IMR-90 (cell line): ENCODE data around the gene ZNF598. TPM values are rescaled to one million over a fixed set of nuclear protein-coding genes. Genes with fewer than 3 reads are reported as not detected.

Source experiments
- ATAC-seq: fragments of 200-7000 bp; cut with Tn5 transposase; 2 replicates; pipeline ENCODE4 v1.9.1; 2020; ENCODE audit warnings: low read depth, mild to moderate bottlenecking, moderate library complexity
- BruUV-seq: library from RNA; stranded (reverse); fragments of 400-500 nt; replicated peaks from 2 replicates; lab custom pipeline; 2021; lab: Mats Ljungman, UMichigan
- CTCF ChIA-PET: fragments of 300-600 bp; formaldehyde crosslinking; extraction: SDS; loops from one replicate; lab custom pipeline; 2021; ENCODE audit warnings: antibody characterized with exemption; lab: Yijun Ruan, JAX
- POLR2A ChIA-PET: fragments of 300-600 bp; sonication (Branson Sonifier 250); formaldehyde crosslinking; loops from one replicate; lab custom pipeline; 2022; ENCODE audit warnings: antibody characterized with exemption; ENCODE audit not compliant: unreplicated experiment; lab: Charles Lee
- DNase-seq: peaks from one replicate; pipeline ENCODE4 v3.0.0; 2013
- H2AFZ ChIP-seq: replicated peaks from 2 replicates; pipeline ENCODE3; 2013; ENCODE audit warnings: low read length, mild to moderate bottlenecking; ENCODE audit not compliant: poor library complexity
- H2AK5ac ChIP-seq: 2 replicates; pipeline ENCODE4 v1.6.1; 2013; ENCODE audit warnings: low read depth, low read length, inconsistent platforms
- H2AK9ac ChIP-seq: replicated peaks from 2 replicates; pipeline ENCODE3; 2013; ENCODE audit warnings: mild to moderate bottlenecking, low read depth, low read length, moderate library complexity; ENCODE audit not compliant: poor library complexity
- H2BK120ac ChIP-seq: 2 replicates; pipeline ENCODE4 v1.6.1; 2013; ENCODE audit warnings: low read depth, low read length, inconsistent platforms
- H2BK15ac ChIP-seq: 3 replicates; pipeline ENCODE4 v1.6.1; 2013; ENCODE audit warnings: low read depth, low read length, inconsistent platforms
- H2BK20ac ChIP-seq: 2 replicates; pipeline ENCODE4 v1.6.1; 2013; ENCODE audit warnings: low read depth, mild to moderate bottlenecking, inconsistent platforms, low read length, moderate library complexity
- H2BK5ac ChIP-seq: 2 replicates; pipeline ENCODE4 v1.6.1; 2013; ENCODE audit warnings: mild to moderate bottlenecking, low read depth, low read length, inconsistent platforms; ENCODE audit not compliant: poor library complexity, severe bottlenecking
- H3K14ac ChIP-seq: replicated peaks from 2 replicates; pipeline ENCODE4 v1.6.1; 2013; ENCODE audit warnings: low read depth, low read length, inconsistent platforms
- H3K18ac ChIP-seq: 2 replicates; pipeline ENCODE4 v1.6.1; 2013; ENCODE audit warnings: low read depth, low read length, control low read depth
- H3K23ac ChIP-seq: 2 replicates; pipeline ENCODE4 v1.6.1; 2013; ENCODE audit warnings: low read depth, low read length, inconsistent platforms
- H3K27ac ChIP-seq: 2 replicates; pipeline ENCODE4 v1.5.1; 2013; ENCODE audit warnings: mild to moderate bottlenecking, control low read depth, low read length; ENCODE audit not compliant: insufficient read depth
- H3K27me3 ChIP-seq: 2 replicates; pipeline ENCODE4 v1.6.1; 2013; ENCODE audit warnings: low read length; ENCODE audit not compliant: control insufficient read depth, insufficient read depth
- H3K36me3 ChIP-seq: 2 replicates; pipeline ENCODE4 v1.6.1; 2013; ENCODE audit warnings: low read length, mixed read lengths; ENCODE audit not compliant: control insufficient read depth, insufficient read depth
- H3K4ac ChIP-seq: 2 replicates; pipeline ENCODE4 v1.6.1; 2013; ENCODE audit warnings: low read depth, low read length, inconsistent platforms
- H3K4me1 ChIP-seq: 2 replicates; pipeline ENCODE4 v1.6.1; 2013; ENCODE audit warnings: low read length, mixed read lengths; ENCODE audit not compliant: control insufficient read depth, insufficient read depth
- H3K4me2 ChIP-seq: 2 replicates; pipeline ENCODE4 v1.6.1; 2013; ENCODE audit warnings: low read depth, mild to moderate bottlenecking, control low read depth, low read length, moderate library complexity
- H3K4me3 ChIP-seq: 2 replicates; pipeline ENCODE4 v1.5.1; 2013; ENCODE audit warnings: low read depth, mild to moderate bottlenecking, control low read depth, low read length, moderate library complexity; ENCODE audit not compliant: insufficient read depth
- H3K56ac ChIP-seq: 2 replicates; pipeline ENCODE4 v1.6.1; 2013; ENCODE audit warnings: low read length, inconsistent platforms; ENCODE audit not compliant: insufficient read depth; ENCODE audit errors: extremely low read depth
- H3K79me1 ChIP-seq, 2 experiments: 2 replicates each; pipeline ENCODE4 v1.6.1; 2013; ENCODE audit warnings: low read length in 2 of 2, inconsistent platforms in 1 of 2, low read depth in 1 of 2
- H3K9ac ChIP-seq: 2 replicates; pipeline ENCODE4 v1.6.1; 2013; ENCODE audit warnings: low read depth, low read length, control low read depth
- H3K9me1 ChIP-seq: 2 replicates; pipeline ENCODE4 v1.6.1; 2013; ENCODE audit warnings: low read length, inconsistent platforms; ENCODE audit not compliant: insufficient read depth
- H3K9me3 ChIP-seq: 2 replicates; pipeline ENCODE4 v1.6.1; 2013; ENCODE audit warnings: low read length; ENCODE audit not compliant: control insufficient read depth, insufficient read depth
- H4K20me1 ChIP-seq: 2 replicates; pipeline ENCODE4 v1.6.1; 2013; ENCODE audit warnings: low read length, inconsistent platforms; ENCODE audit not compliant: insufficient read depth
- H4K5ac ChIP-seq: 2 replicates; pipeline ENCODE4 v1.6.1; 2013; ENCODE audit warnings: mild to moderate bottlenecking, low read depth, low read length, control low read depth
- H4K8ac ChIP-seq, 2 experiments: 2 replicates each; pipeline ENCODE4 v1.6.1; 2013; ENCODE audit warnings: low read depth in 2 of 2, low read length in 2 of 2, control low read depth in 1 of 2, inconsistent platforms in 1 of 2
- H4K91ac ChIP-seq: 2 replicates; pipeline ENCODE4 v1.6.1; 2013; ENCODE audit warnings: low read depth, low read length, inconsistent platforms; ENCODE audit not compliant: insufficient read depth
- BHLHE40 ChIP-seq: fragments of 150-350 bp; IDR thresholded peaks from 2 replicates; pipeline ENCODE4 v1.6.1; 2016; ENCODE audit warnings: mild to moderate bottlenecking, low read depth, low read length
- CEBPB ChIP-seq: IDR thresholded peaks from 2 replicates; pipeline ENCODE4 v1.6.1; 2012; ENCODE audit warnings: low read depth, low read length, improper control_type of control experiment
- CHD1 ChIP-seq: IDR thresholded peaks from 2 replicates; pipeline ENCODE4 v1.6.1; 2012; ENCODE audit warnings: low read depth, low read length, improper control_type of control experiment
- ELK1 ChIP-seq: fragments of 150-350 bp; IDR thresholded peaks from 2 replicates; pipeline ENCODE4 v1.6.1; 2016; ENCODE audit warnings: low read depth, mild to moderate bottlenecking, low read length, moderate library complexity, borderline replicate concordance
- FOS ChIP-seq: fragments of 150-350 bp; IDR thresholded peaks from 2 replicates; pipeline ENCODE4 v1.6.1; 2016; ENCODE audit warnings: low read depth, low read length
- MAZ ChIP-seq: IDR thresholded peaks from 2 replicates; pipeline ENCODE4 v1.6.1; 2012; ENCODE audit warnings: low read depth, mild to moderate bottlenecking, low read length, improper control_type of control experiment, moderate library complexity, borderline replicate concordance
- MXI1 ChIP-seq: IDR thresholded peaks from 2 replicates; pipeline ENCODE4 v1.6.1; 2012; ENCODE audit warnings: low read depth, mild to moderate bottlenecking, low read length, moderate library complexity, borderline replicate concordance
- RAD21 ChIP-seq: IDR thresholded peaks from 2 replicates; pipeline ENCODE4 v1.6.1; 2012; ENCODE audit warnings: low read length, improper control_type of control experiment
- RCOR1 ChIP-seq: IDR thresholded peaks from 2 replicates; pipeline ENCODE4 v1.6.1; 2012; ENCODE audit warnings: mild to moderate bottlenecking, low read length, improper control_type of control experiment; ENCODE audit not compliant: insufficient replicate concordance
- RFX5 ChIP-seq: IDR thresholded peaks from 2 replicates; pipeline ENCODE4 v1.8.0; 2012; ENCODE audit warnings: low read depth, mild to moderate bottlenecking, low read length, moderate library complexity
- SMC3 ChIP-seq: fragments of 150-350 bp; IDR thresholded peaks from 2 replicates; pipeline ENCODE4 v1.6.1; 2016; ENCODE audit warnings: low read depth, mild to moderate bottlenecking, antibody characterized with exemption, low read length, moderate library complexity
- WGBS, 2 experiments: methylation state at CpG; one replicate each; pipeline versions ENCODE4 v1.1.5 to v1.1.7; 2013; ENCODE audit warnings: missing lambda C conversion rate in 2 of 2; ENCODE audit not compliant: insufficient read length in 1 of 2; ENCODE audit errors: extremely low coverage in 2 of 2; 5-methylcytosine and 5-hydroxymethylcytosine counted together
- dilution Hi-C: fragments of 300-500 bp; cut with HindIII; formaldehyde crosslinking; loops from one replicate; pipeline ENCODE4 v1.14.3; 2018; ENCODE audit warnings: low sequenced_read_pairs; ENCODE audit not compliant: unreplicated experiment
- in situ Hi-C: fragments of 300-500 bp; cut with MboI; formaldehyde crosslinking; loops from 3 replicates; pipeline ENCODE4 v1.14.3; 2019; ENCODE audit warnings: low sequenced_read_pairs, inconsistent platforms, mixed read lengths
- intact Hi-C: fragments of 100-400 bp; cut with micrococcal nuclease; formaldehyde crosslinking; loops from 2 replicates; pipeline ENCODE4 v1.10.0; 2022
- polyA plus RNA-seq, 3 experiments: library from polyadenylated mRNA; depleted of rRNA; stranded (reverse); fragments of >200 nt; gene quantifications; 2 replicates each; pipeline ENCODE4 v1.2.3, GENCODE V29; 2012; ENCODE audit warnings: low replicate concordance in 1 of 3
- total RNA-seq: library from RNA; depleted of rRNA; stranded (reverse); fragments of >200 nt; gene quantifications from 2 replicates; pipeline ENCODE4 v1.2.3, GENCODE V29; 2012
- TF ChIP-seq, protein P1 (sequence below): conservative IDR thresholded peaks from 2 replicates; pipeline ENCODE4 v1.5.1; 2012; ENCODE audit warnings: mild to moderate bottlenecking, low read depth, low read length, improper control_type of control experiment

ZNF598 gene
- total and polyA plus RNA-seq, 2 of the 4 experiments (the other 2 are of a cell fraction): 3.4 to 36.4 TPM

GRCh38 chr16:2009791-2010510, at the start of gene ZNF598 (continued):
- TF ChIP-seq BHLHE40 (no peak), ELK1 (no peak)

DNA sequence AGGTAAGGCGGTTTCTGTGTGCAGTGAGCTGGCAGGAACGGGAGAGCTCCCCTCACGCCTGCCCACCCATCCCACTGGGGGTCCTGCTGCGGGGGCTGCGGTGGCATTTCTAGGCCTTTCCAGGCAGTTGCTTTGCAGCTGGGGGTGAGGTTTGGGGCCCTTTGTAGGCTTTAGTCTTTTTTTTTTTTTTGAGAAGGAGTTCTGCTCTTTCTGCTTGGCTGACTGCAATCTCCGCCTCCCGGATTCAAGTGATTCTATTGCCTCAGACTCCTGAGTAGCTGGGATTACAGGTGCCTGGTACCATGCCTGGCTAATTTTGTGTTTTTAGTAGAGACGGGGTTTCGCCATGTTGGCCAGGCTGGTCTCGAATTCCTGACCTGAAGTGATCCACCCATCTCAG, 49.3 kb upstream of the ZNF598 start:
- no peak overlapping the region for H3K4me2 ChIP-seq
- no peak overlapping the region for H2AK5ac ChIP-seq
- H3K23ac ChIP-seq: no peak overlapping the region
- ChIA-PET CTCF (no interaction called here), POLR2A (no interaction called here)
- H4K20me1 ChIP-seq: no peaks in the 10 kb centered on the region; the same call in 1 of the 2 replicates
- H3K27ac ChIP-seq: no peak overlapping the region
- no peaks in the 10 kb centered on the region for H3K4me1 ChIP-seq
- H3K18ac ChIP-seq: no peak overlapping the region
- peaks cover 63% of the 10 kb centered on the region for H3K36me3 ChIP-seq
- intact Hi-C loops: no loop called here
- no peak overlapping the region for H3K9ac ChIP-seq
- no peak overlapping the region for H2AFZ ChIP-seq
- no peaks in the 10 kb centered on the region for H3K9me3 ChIP-seq
- H3K4me3 ChIP-seq: no peak overlapping the region
- no peaks in the 10 kb centered on the region for H3K27me3 ChIP-seq
- H3K14ac ChIP-seq: no peak overlapping the region
- DNase-seq (no peak), ATAC-seq (no peak)
- WGBS, 2 experiments: no CpG with 5 or more reads among the region's 10 CpGs
- no peak overlapping the region for H2BK120ac ChIP-seq
- H3K4ac ChIP-seq: no peak overlapping the region
- H3K9me1 ChIP-seq: no peaks in the 10 kb centered on the region
- H4K8ac ChIP-seq: no peak overlapping the region
- H2BK5ac ChIP-seq: no peak overlapping the region
- dilution Hi-C loops: no loop called here
- peaks cover 0 to 18% of the 10 kb centered on the region in 2 experiments; a peak in 1 of 4 replicates for H3K79me1 ChIP-seq
- in situ Hi-C loops: no loop called here
- no peak overlapping the region for H2BK15ac ChIP-seq
- no peak overlapping the region for H2BK20ac ChIP-seq
- no peak overlapping the region for H4K5ac ChIP-seq
- H3K56ac ChIP-seq: no peak overlapping the region
- no TSS peak for BruUV-seq
- no peak overlapping the region for H4K91ac ChIP-seq
- no peak overlapping the region for H2AK9ac ChIP-seq
- TF ChIP-seq CHD1: no peak
- no peak for TF ChIP-seq RCOR1
- TF ChIP-seq RAD21: no peak
- TF ChIP-seq, protein P1, sequence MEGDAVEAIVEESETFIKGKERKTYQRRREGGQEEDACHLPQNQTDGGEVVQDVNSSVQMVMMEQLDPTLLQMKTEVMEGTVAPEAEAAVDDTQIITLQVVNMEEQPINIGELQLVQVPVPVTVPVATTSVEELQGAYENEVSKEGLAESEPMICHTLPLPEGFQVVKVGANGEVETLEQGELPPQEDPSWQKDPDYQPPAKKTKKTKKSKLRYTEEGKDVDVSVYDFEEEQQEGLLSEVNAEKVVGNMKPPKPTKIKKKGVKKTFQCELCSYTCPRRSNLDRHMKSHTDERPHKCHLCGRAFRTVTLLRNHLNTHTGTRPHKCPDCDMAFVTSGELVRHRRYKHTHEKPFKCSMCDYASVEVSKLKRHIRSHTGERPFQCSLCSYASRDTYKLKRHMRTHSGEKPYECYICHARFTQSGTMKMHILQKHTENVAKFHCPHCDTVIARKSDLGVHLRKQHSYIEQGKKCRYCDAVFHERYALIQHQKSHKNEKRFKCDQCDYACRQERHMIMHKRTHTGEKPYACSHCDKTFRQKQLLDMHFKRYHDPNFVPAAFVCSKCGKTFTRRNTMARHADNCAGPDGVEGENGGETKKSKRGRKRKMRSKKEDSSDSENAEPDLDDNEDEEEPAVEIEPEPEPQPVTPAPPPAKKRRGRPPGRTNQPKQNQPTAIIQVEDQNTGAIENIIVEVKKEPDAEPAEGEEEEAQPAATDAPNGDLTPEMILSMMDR: no peak
- no peak for TF ChIP-seq MAZ
- no peak for TF ChIP-seq SMC3
- TF ChIP-seq BHLHE40: no peak
- TF ChIP-seq CEBPB: no peak
- TF ChIP-seq FOS: no peak
- TF ChIP-seq ELK1: no peak
- no peak for TF ChIP-seq RFX5
- no peak for TF ChIP-seq MXI1
